Stomach smooth muscle (tissue), 2 donors: ENCODE measurements around the gene RXYLT1.

Experiments used
- H3K27ac ChIP-seq: one replicate; pipeline ENCODE4 v1.7.0; 2013; ENCODE audit warnings: mild to moderate bottlenecking, low read length, inconsistent platforms
- H3K27me3 ChIP-seq, 2 donors: one replicate each; pipeline ENCODE4 v1.7.0; 2013; ENCODE audit warnings: low read length in 2 of 2; ENCODE audit not compliant: insufficient read depth in 2 of 2, control insufficient read depth in 1 of 2
- H3K36me3 ChIP-seq, 2 donors: one replicate each; pipeline ENCODE4 v1.7.0; 2013; ENCODE audit warnings: low read length in 2 of 2; ENCODE audit not compliant: control insufficient read depth in 2 of 2, insufficient read depth in 2 of 2
- H3K4me1 ChIP-seq: one replicate; pipeline ENCODE4 v1.7.0; 2013; ENCODE audit warnings: low read length; ENCODE audit not compliant: control insufficient read depth, insufficient read depth
- H3K4me3 ChIP-seq, 2 donors: one replicate each; pipeline ENCODE4 v1.7.0; 2013; ENCODE audit warnings: low read length in 2 of 2
- H3K9ac ChIP-seq, 2 donors: one replicate each; pipeline ENCODE4 v1.7.0; 2013; ENCODE audit warnings: low read length in 2 of 2, mild to moderate bottlenecking in 1 of 2
- H3K9me3 ChIP-seq, 2 donors: one replicate each; pipeline ENCODE4 v1.7.0; 2013; ENCODE audit warnings: low read length in 2 of 2; ENCODE audit not compliant: control insufficient read depth in 2 of 2
- donor health status: healthy.
- donor health status: Pancreatic carcinoma.

Gene RXYLT1

GRCh38 chr12:63802012-63802608 is 22.4 kb downstream of the RXYLT1 start:
- Histone ChIP-seq H3K4me3 (no peak overlapping the region), H3K27me3 (no peaks in the 10 kb centered on the region), H3K27ac (no peak overlapping the region), H3K4me1 (no peaks in the 10 kb centered on the region), H3K9ac (no peak overlapping the region), H3K9me3 (no peaks in the 10 kb centered on the region), H3K36me3 (peaks cover 1 to 3% of the 10 kb centered on the region in 2 donors)

GRCh38 chr12:63804746-63805145 is 25.0 kb downstream of the RXYLT1 start:
- Histone ChIP-seq H3K9ac (no peak overlapping the region), H3K27me3 (no peaks in the 10 kb centered on the region), H3K4me1 (no peaks in the 10 kb centered on the region), H3K4me3 (no peak overlapping the region), H3K27ac (no peak overlapping the region), H3K9me3 (no peaks in the 10 kb centered on the region), H3K36me3 (peaks cover 10% of the 10 kb centered on the region in 2 donors)

- H3K27ac ChIP-seq = no peak overlapping the region
- no peaks in the 10 kb centered on the region for H3K27me3 ChIP-seq
- H3K36me3 ChIP-seq = peaks cover 10% of the 10 kb centered on the region in 2 donors
Observed at GRCh38 chr12:63805704-63806672, 26.3 kb downstream of the RXYLT1 start.

GRCh38 chr12:63808631-63809030 is 28.9 kb downstream of the RXYLT1 start:
- no peaks in the 10 kb centered on the region for H3K27me3 ChIP-seq
- no peak overlapping the region for H3K27ac ChIP-seq
- no peak overlapping the region for H3K9ac ChIP-seq
- no peak overlapping the region for H3K4me3 ChIP-seq
- H3K4me1 ChIP-seq = no peaks in the 10 kb centered on the region
- H3K9me3 ChIP-seq = no peaks in the 10 kb centered on the region
- peaks cover 10% of the 10 kb centered on the region in 2 donors for H3K36me3 ChIP-seq

More at GRCh38 chr12:63805704-63806672, 26.3 kb downstream of the RXYLT1 start:
- no peaks in the 10 kb centered on the region for H3K4me1 ChIP-seq
- no peak overlapping the region for H3K4me3 ChIP-seq
- H3K9ac ChIP-seq = no peak overlapping the region
- H3K9me3 ChIP-seq = no peaks in the 10 kb centered on the region

GRCh38 chr12:63809566-63809965 is 29.9 kb downstream of the RXYLT1 start:
- Histone ChIP-seq H3K27ac (no peak overlapping the region), H3K27me3 (no peaks in the 10 kb centered on the region), H3K9ac (no peak overlapping the region), H3K4me1 (no peaks in the 10 kb centered on the region), H3K36me3 (peaks cover 10% of the 10 kb centered on the region in 2 donors), H3K9me3 (no peaks in the 10 kb centered on the region), H3K4me3 (no peak overlapping the region)

- Histone ChIP-seq H3K4me1 (no peaks in the 10 kb centered on the region), H3K9ac (no peak overlapping the region), H3K27ac (no peak overlapping the region), H3K4me3 (no peak overlapping the region), H3K36me3 (peaks cover 7 to 10% of the 10 kb centered on the region in 2 donors), H3K27me3 (no peaks in the 10 kb centered on the region), H3K9me3 (no peaks in the 10 kb centered on the region)
Observed at GRCh38 chr12:63811334-63811733, 31.6 kb downstream of the RXYLT1 start.

GRCh38 chr12:63811755-63812154 is 32.0 kb downstream of the RXYLT1 start:
- no peak overlapping the region for H3K27ac ChIP-seq
- H3K9me3 ChIP-seq = no peaks in the 10 kb centered on the region
- H3K36me3 ChIP-seq = peaks cover 7 to 10% of the 10 kb centered on the region in 2 donors
- no peaks in the 10 kb centered on the region for H3K4me1 ChIP-seq
- H3K9ac ChIP-seq = no peak overlapping the region
- no peaks in the 10 kb centered on the region for H3K27me3 ChIP-seq
- no peak overlapping the region for H3K4me3 ChIP-seq

- Histone ChIP-seq H3K27me3 (peaks cover 0 to 2% of the 10 kb centered on the region in 2 donors), H3K4me1 (no peaks in the 10 kb centered on the region), H3K4me3 (no peak overlapping the region), H3K27ac (no peak overlapping the region), H3K9ac (no peak overlapping the region), H3K36me3 (no peaks in the 10 kb centered on the region), H3K9me3 (no peaks in the 10 kb centered on the region)
Observed at GRCh38 chr12:63814146-63814772, 34.5 kb downstream of the RXYLT1 start.

GRCh38 chr12:63815482-63815852 is 35.8 kb downstream of the RXYLT1 start:
- peaks cover 0 to 2% of the 10 kb centered on the region in 2 donors for H3K27me3 ChIP-seq
- H3K27ac ChIP-seq = no peak overlapping the region
- H3K9ac ChIP-seq = no peak overlapping the region
- H3K36me3 ChIP-seq = no peaks in the 10 kb centered on the region
- no peak overlapping the region for H3K4me3 ChIP-seq
- no peaks in the 10 kb centered on the region for H3K4me1 ChIP-seq
- H3K9me3 ChIP-seq = no peaks in the 10 kb centered on the region

GRCh38 chr12:63816031-63816430 is 36.3 kb downstream of the RXYLT1 start:
- no peak overlapping the region for H3K27ac ChIP-seq
- H3K4me1 ChIP-seq = no peaks in the 10 kb centered on the region
- no peak overlapping the region for H3K9ac ChIP-seq
- peaks cover 0 to 2% of the 10 kb centered on the region in 2 donors for H3K27me3 ChIP-seq
- H3K4me3 ChIP-seq = no peak overlapping the region
- H3K9me3 ChIP-seq = no peaks in the 10 kb centered on the region
- H3K36me3 ChIP-seq = no peaks in the 10 kb centered on the region
